GM06990 (cell line): ENCODE measurements around the gene STK4.

Source experiments
- DNase-seq: peaks from one replicate; pipeline ENCODE4 v3.0.0-alpha.2; 2011; ENCODE audit not compliant: insufficient read length; ENCODE audit errors: extremely low read depth
- H3K27me3 ChIP-seq: replicated peaks from 2 replicates; pipeline ENCODE4 v1.6.0; 2011; ENCODE audit warnings: low read length; ENCODE audit not compliant: control insufficient read depth, insufficient read depth
- H3K36me3 ChIP-seq: 2 replicates; pipeline ENCODE4 v1.5.1; 2011; ENCODE audit warnings: low read length; ENCODE audit not compliant: control insufficient read depth, insufficient read depth
- H3K4me3 ChIP-seq: replicated peaks from 2 replicates; pipeline ENCODE4 v1.5.1; 2011; ENCODE audit warnings: low read depth, mild to moderate bottlenecking, control low read depth, low read length
- TF ChIP-seq, protein P1 (sequence below): IDR thresholded peaks from 2 replicates; pipeline ENCODE4 v1.5.1; 2011; ENCODE audit warnings: low read length, control low read depth, mild to moderate bottlenecking, inconsistent platforms; ENCODE audit not compliant: insufficient read depth, poor library complexity, severe bottlenecking

The STK4 gene

GRCh38 chr20:45087097-45087790 is 120.9 kb downstream of the STK4 start:
- DNase-seq: no peak
- Histone ChIP-seq H3K36me3 (peaks cover 3% of the 10 kb centered on the region), H3K27me3 (no peaks in the 10 kb centered on the region), H3K4me3 (no peak overlapping the region)
- TF ChIP-seq, protein P1, sequence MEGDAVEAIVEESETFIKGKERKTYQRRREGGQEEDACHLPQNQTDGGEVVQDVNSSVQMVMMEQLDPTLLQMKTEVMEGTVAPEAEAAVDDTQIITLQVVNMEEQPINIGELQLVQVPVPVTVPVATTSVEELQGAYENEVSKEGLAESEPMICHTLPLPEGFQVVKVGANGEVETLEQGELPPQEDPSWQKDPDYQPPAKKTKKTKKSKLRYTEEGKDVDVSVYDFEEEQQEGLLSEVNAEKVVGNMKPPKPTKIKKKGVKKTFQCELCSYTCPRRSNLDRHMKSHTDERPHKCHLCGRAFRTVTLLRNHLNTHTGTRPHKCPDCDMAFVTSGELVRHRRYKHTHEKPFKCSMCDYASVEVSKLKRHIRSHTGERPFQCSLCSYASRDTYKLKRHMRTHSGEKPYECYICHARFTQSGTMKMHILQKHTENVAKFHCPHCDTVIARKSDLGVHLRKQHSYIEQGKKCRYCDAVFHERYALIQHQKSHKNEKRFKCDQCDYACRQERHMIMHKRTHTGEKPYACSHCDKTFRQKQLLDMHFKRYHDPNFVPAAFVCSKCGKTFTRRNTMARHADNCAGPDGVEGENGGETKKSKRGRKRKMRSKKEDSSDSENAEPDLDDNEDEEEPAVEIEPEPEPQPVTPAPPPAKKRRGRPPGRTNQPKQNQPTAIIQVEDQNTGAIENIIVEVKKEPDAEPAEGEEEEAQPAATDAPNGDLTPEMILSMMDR: no peak

- no peak for DNase-seq
- Histone ChIP-seq H3K36me3 (peaks cover 3% of the 10 kb centered on the region), H3K4me3 (no peak overlapping the region), H3K27me3 (no peaks in the 10 kb centered on the region)
- TF ChIP-seq, protein P1: no peak
These were observed 121.5 kb downstream of the STK4 start for GRCh38 chr20:45087814-45088213.

- Histone ChIP-seq H3K4me3 (no peak overlapping the region), H3K36me3 (peaks cover 3% of the 10 kb centered on the region), H3K27me3 (no peaks in the 10 kb centered on the region)
- DNase-seq: no peak
- TF ChIP-seq, protein P1: no peak
These were observed 121.9 kb downstream of the STK4 start for GRCh38 chr20:45088247-45088646.

DNA sequence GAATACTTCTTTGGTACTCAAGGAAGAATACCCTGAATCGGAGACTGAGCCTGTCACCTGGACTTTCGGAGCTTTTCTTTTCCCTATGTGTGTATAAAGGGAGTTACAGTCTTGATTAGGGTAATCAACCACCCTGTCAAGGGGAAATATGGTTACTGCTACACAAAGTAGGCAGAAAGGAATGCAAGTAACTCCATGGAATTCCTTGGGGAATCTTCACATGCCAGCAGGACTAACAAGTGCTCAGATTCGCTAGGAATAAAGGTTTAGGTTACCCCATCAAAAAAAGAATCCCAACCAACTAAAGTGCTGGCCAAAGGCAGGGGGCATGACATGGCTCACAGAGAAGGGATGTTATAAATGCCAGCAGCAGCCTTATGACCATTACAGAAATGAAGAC is 124.2 kb downstream of the STK4 start:
- peaks cover 3% of the 10 kb centered on the region for H3K36me3 ChIP-seq
- no peaks in the 10 kb centered on the region for H3K27me3 ChIP-seq
- H3K4me3 ChIP-seq: no peak overlapping the region
- DNase-seq: no peak
- TF ChIP-seq, protein P1: no peak

DNA sequence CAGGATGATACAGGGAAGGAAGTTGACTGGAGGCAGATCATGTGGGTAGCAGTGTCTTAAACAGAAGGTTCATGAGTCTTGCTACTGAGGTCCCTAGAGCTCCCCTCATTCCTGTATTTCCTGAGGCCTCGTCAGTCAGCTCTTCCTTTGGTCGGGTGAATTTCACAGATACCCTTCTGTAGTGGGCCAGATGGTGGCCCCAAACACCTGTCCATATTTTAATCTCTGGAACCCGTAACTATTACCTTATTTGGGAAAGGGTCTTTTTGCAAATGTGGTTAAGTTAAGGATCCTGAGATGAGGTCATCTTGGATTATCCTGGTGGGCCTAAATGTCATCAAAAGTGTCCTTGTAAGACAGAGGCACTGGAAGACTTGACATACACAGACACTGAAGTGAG is 125.1 kb downstream of the STK4 start:
- DNase-seq: no peak
- Histone ChIP-seq H3K4me3 (no peak overlapping the region), H3K27me3 (no peaks in the 10 kb centered on the region), H3K36me3 (peaks cover 1% of the 10 kb centered on the region; the same call in 1 of the 2 replicates)
- TF ChIP-seq, protein P1: no peak

DNA sequence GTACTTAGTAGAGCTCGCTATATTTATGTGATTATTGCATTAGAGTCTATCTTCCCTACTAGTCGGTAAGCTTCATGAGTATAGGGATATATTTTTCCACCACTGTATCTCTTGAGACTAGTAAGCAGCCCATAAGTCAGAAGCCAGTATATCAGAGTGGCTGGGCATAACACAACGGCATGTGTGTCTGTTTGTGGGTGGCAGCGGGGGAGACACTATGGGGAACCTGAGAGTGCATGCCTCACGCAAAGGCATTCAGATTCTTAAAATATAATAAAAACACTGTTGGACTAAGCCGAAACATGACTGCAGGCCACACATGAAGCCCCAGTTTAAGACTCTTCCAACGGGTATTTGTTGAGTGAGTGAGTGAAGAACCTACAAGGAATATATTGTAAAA is 126.6 kb downstream of the STK4 start:
- Histone ChIP-seq H3K4me3 (no peak overlapping the region), H3K27me3 (no peaks in the 10 kb centered on the region), H3K36me3 (no peaks in the 10 kb centered on the region)
- DNase-seq: no peak
- TF ChIP-seq, protein P1: no peak
